GM23248 (cell line): ENCODE measurements around the gene AMN1. TPM values are rescaled to one million over a fixed set of nuclear protein-coding genes. Genes with fewer than 3 reads are reported as not detected.
"Not testable (repeated sequence)": the region's sequence is repeated elsewhere in the genome, so short reads cannot be mapped to it uniquely, and the experiment has no call there.

Experiments used
- DNase-seq: peaks from one replicate; pipeline ENCODE4 v3.0.0-alpha.2; 2015
- H2AFZ ChIP-seq: fragments of 200-600 bp; sonication (generic); 2 replicates; pipeline ENCODE4 v1.6.1; 2016; ENCODE audit warnings: antibody characterized with exemption
- H3F3A ChIP-seq: fragments of 200-600 bp; sonication (generic); 2 replicates; pipeline ENCODE4 v1.6.1; 2016; ENCODE audit warnings: mild to moderate bottlenecking, antibody characterized with exemption, mixed run types; ENCODE audit not compliant: insufficient read depth
- H3K27ac ChIP-seq: fragments of 200-600 bp; sonication (generic); 2 replicates; pipeline ENCODE4 v1.5.1; 2016; ENCODE audit warnings: mild to moderate bottlenecking
- H3K27me3 ChIP-seq: fragments of 200-600 bp; sonication (generic); replicated peaks from 2 replicates; pipeline ENCODE4 v1.6.1; 2016; ENCODE audit warnings: mild to moderate bottlenecking; ENCODE audit not compliant: insufficient read depth
- H3K36me3 ChIP-seq: fragments of 200-600 bp; sonication (generic); 2 replicates; pipeline ENCODE4 v1.6.1; 2016; ENCODE audit warnings: low read depth, mild to moderate bottlenecking
- H3K4me1 ChIP-seq: fragments of 200-600 bp; sonication (generic); 2 replicates; pipeline ENCODE4 v1.6.1; 2016; ENCODE audit warnings: mild to moderate bottlenecking; ENCODE audit not compliant: insufficient read depth
- H3K4me2 ChIP-seq: fragments of 200-600 bp; sonication (generic); one replicate; pipeline ENCODE4 v1.6.1; 2016; ENCODE audit warnings: mild to moderate bottlenecking; ENCODE audit not compliant: unreplicated experiment
- H3K4me3 ChIP-seq: fragments of 200-600 bp; sonication (generic); 2 replicates; pipeline ENCODE4 v1.5.1; 2016; ENCODE audit warnings: mild to moderate bottlenecking
- H3K79me2 ChIP-seq: fragments of 200-600 bp; sonication (generic); 2 replicates; pipeline ENCODE4 v1.6.1; 2016; ENCODE audit warnings: mild to moderate bottlenecking; ENCODE audit not compliant: insufficient read depth
- H3K9ac ChIP-seq: fragments of 200-600 bp; sonication (generic); 2 replicates; pipeline ENCODE4 v1.6.1; 2016; ENCODE audit warnings: mild to moderate bottlenecking
- H3K9me2 ChIP-seq: fragments of 200-600 bp; sonication (generic); 2 replicates; pipeline ENCODE4 v1.6.1; 2016; ENCODE audit warnings: mixed run types, mild to moderate bottlenecking, moderate library complexity; ENCODE audit not compliant: insufficient read depth
- H3K9me3 ChIP-seq: fragments of 200-600 bp; sonication (generic); one replicate; pipeline ENCODE4 v1.6.1; 2017; ENCODE audit warnings: low read depth
- H4K20me1 ChIP-seq: fragments of 200-600 bp; sonication (generic); 2 replicates; pipeline ENCODE4 v1.6.0; 2016; ENCODE audit not compliant: insufficient read depth
- EZH2 ChIP-seq: fragments of 200-600 bp; sonication (generic); IDR thresholded peaks from 2 replicates; pipeline ENCODE4 v1.6.1; 2018; ENCODE audit warnings: antibody characterized with exemption, mild to moderate bottlenecking; ENCODE audit not compliant: insufficient read depth, poor library complexity, severe bottlenecking
- EZH2phosphoT487 ChIP-seq: fragments of 200-600 bp; sonication (generic); IDR thresholded peaks from 2 replicates; pipeline ENCODE4 v1.6.1; 2018; ENCODE audit warnings: antibody characterized with exemption, moderate library complexity, mild to moderate bottlenecking, low read depth; ENCODE audit not compliant: insufficient read depth
- WGBS, 2 experiments: methylation state at CpG; one replicate each; pipeline ENCODE4 v1.1.6; 2015 to 2017; ENCODE audit warnings: low lambda C conversion rate in 2 of 2, low coverage in 1 of 2; ENCODE audit errors: missing lambda C conversion rate in 2 of 2; 5-methylcytosine and 5-hydroxymethylcytosine counted together
- in situ Hi-C: fragments of 300-500 bp; cut with MboI; formaldehyde crosslinking; loops from 2 replicates; pipeline ENCODE4 v1.15.0; 2020
- polyA plus RNA-seq: library from polyadenylated mRNA; unstranded; fragments of >200 nt; fragmentation: Nextera tagmentation; extraction: Ambion mirVana; gene quantifications from 2 replicates; pipeline ENCODE4 v1.2.1, GENCODE V29; 2016
- total RNA-seq: library from RNA; depleted of rRNA; stranded (reverse); fragments of >200 nt; shearing (Covaris generic); gene quantifications from 2 replicates; pipeline ENCODE4 v1.2.3, GENCODE V29; 2014

Gene AMN1
- total and polyA plus RNA-seq, 2 experiments from 2014 or later: 5.0 to 5.7 TPM

- 35 to 36% methylated on average over 4 of the region's 4 CpGs for WGBS, 2 experiments
- H3K9me3 ChIP-seq: no peaks in the 10 kb centered on the region
- H3K9me2 ChIP-seq: no peaks in the 10 kb centered on the region
- no peak overlapping the region for H2AFZ ChIP-seq
- H3K4me2 ChIP-seq: no peak overlapping the region
- DNase-seq: no peak
- peaks cover 5% of the 10 kb centered on the region; the same call in 1 of the 2 replicates for H3K27me3 ChIP-seq
- no peak for TF ChIP-seq EZH2phosphoT487
- TF ChIP-seq EZH2: no peak
- no peaks in the 10 kb centered on the region for H3F3A ChIP-seq
- H4K20me1 ChIP-seq: no peaks in the 10 kb centered on the region
- H3K9ac ChIP-seq: no peak overlapping the region
- H3K4me3 ChIP-seq: no peak overlapping the region
- H3K79me2 ChIP-seq: no peaks in the 10 kb centered on the region
- in situ Hi-C loops: no loop called here
- no peaks in the 10 kb centered on the region for H3K4me1 ChIP-seq
- H3K27ac ChIP-seq: no peak overlapping the region
- no peaks in the 10 kb centered on the region for H3K36me3 ChIP-seq
These were observed 43.4 kb upstream of the AMN1 start for GRCh38 chr12:31772186-31772585.

GRCh38 chr12:31768046-31768445, 39.2 kb upstream of the AMN1 start:
- no peak overlapping the region for H3K4me2 ChIP-seq
- H3K4me1 ChIP-seq: no peaks in the 10 kb centered on the region
- H3K36me3 ChIP-seq: no peaks in the 10 kb centered on the region
- no peak overlapping the region for H3K9ac ChIP-seq
- no peaks in the 10 kb centered on the region for H3F3A ChIP-seq
- no peaks in the 10 kb centered on the region for H3K9me3 ChIP-seq
- peaks cover 5% of the 10 kb centered on the region; the same call in 1 of the 2 replicates for H3K27me3 ChIP-seq
- 58 to 66% methylated on average over 2 of the region's 2 CpGs for WGBS, 2 experiments
- no peak for TF ChIP-seq EZH2
- TF ChIP-seq EZH2phosphoT487: no peak
- no peaks in the 10 kb centered on the region for H3K79me2 ChIP-seq
- DNase-seq: no peak
- H3K9me2 ChIP-seq: no peaks in the 10 kb centered on the region
- no peaks in the 10 kb centered on the region for H4K20me1 ChIP-seq
- no peak overlapping the region for H3K27ac ChIP-seq
- in situ Hi-C loops: no loop called here
- H2AFZ ChIP-seq: no peak overlapping the region
- no peak overlapping the region for H3K4me3 ChIP-seq

- in situ Hi-C loops: no loop called here
- H3F3A ChIP-seq: no peaks in the 10 kb centered on the region
- no peak overlapping the region for H2AFZ ChIP-seq
- 57 to 75% methylated on average over 1 of the region's 1 CpG for WGBS, 2 experiments
- no peaks in the 10 kb centered on the region for H3K9me3 ChIP-seq
- H3K4me2 ChIP-seq: no peak overlapping the region
- no peaks in the 10 kb centered on the region for H3K79me2 ChIP-seq
- no peak overlapping the region for H3K27ac ChIP-seq
- H3K4me1 ChIP-seq: no peaks in the 10 kb centered on the region
- no peaks in the 10 kb centered on the region for H3K36me3 ChIP-seq
- TF ChIP-seq EZH2phosphoT487: no peak
- no peak for TF ChIP-seq EZH2
- DNase-seq: no peak
- no peaks in the 10 kb centered on the region for H4K20me1 ChIP-seq
- H3K4me3 ChIP-seq: no peak overlapping the region
- H3K9ac ChIP-seq: no peak overlapping the region
- no peaks in the 10 kb centered on the region for H3K27me3 ChIP-seq
- no peaks in the 10 kb centered on the region for H3K9me2 ChIP-seq
These were observed 37.1 kb upstream of the AMN1 start for GRCh38 chr12:31765931-31766330.

- TF ChIP-seq EZH2 (no peak), EZH2phosphoT487 (no peak)
- DNase-seq: no peak
- Histone ChIP-seq H3K27me3 (no peaks in the 10 kb centered on the region), H3K9me3 (no peaks in the 10 kb centered on the region), H3K27ac (no peak overlapping the region), H3K36me3 (no peaks in the 10 kb centered on the region), H3F3A (no peaks in the 10 kb centered on the region), H3K4me3 (no peak overlapping the region), H3K9ac (no peak overlapping the region), H3K4me1 (no peaks in the 10 kb centered on the region), H4K20me1 (no peaks in the 10 kb centered on the region), H3K79me2 (no peaks in the 10 kb centered on the region), H3K4me2 (no peak overlapping the region), H3K9me2 (no peaks in the 10 kb centered on the region), H2AFZ (no peak overlapping the region)
- WGBS, 2 experiments: 82 to 84% methylated on average over 4 of the region's 4 CpGs
- in situ Hi-C loops: no loop called here
These were observed 31.0 kb upstream of the AMN1 start for GRCh38 chr12:31759632-31760459.

- H3K9ac ChIP-seq, H4K20me1 ChIP-seq, H3K9me3 ChIP-seq, in situ Hi-C loops, H3K9me2 ChIP-seq, H3K4me1 ChIP-seq, H3K36me3 ChIP-seq, DNase-seq, H3K4me2 ChIP-seq, H3K4me3 ChIP-seq, H3K27ac ChIP-seq, H3F3A ChIP-seq, H3K79me2 ChIP-seq, H2AFZ ChIP-seq, H3K27me3 ChIP-seq: not testable (repeated sequence)
- 97 to 98% methylated on average over 5 of the region's 5 CpGs for WGBS, 2 experiments
These were observed 29.5 kb upstream of the AMN1 start for GRCh38 chr12:31758297-31758696.
